AG08396 (cell line): ENCODE measurements around the gene NOPCHAP1.
"Not testable (repeated sequence)": the region's sequence is repeated elsewhere in the genome, so short reads cannot be mapped to it uniquely, and the experiment has no call there.

ENCODE experiments used
- DNase-seq: peaks from one replicate; pipeline ENCODE4 v3.0.0; 2012; ENCODE audit warnings: low spot score, mixed read lengths

NOPCHAP1 gene, protein sequence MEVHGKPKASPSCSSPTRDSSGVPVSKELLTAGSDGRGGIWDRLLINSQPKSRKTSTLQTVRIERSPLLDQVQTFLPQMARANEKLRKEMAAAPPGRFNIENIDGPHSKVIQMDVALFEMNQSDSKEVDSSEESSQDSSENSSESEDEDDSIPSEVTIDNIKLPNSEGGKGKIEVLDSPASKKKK

DNA sequence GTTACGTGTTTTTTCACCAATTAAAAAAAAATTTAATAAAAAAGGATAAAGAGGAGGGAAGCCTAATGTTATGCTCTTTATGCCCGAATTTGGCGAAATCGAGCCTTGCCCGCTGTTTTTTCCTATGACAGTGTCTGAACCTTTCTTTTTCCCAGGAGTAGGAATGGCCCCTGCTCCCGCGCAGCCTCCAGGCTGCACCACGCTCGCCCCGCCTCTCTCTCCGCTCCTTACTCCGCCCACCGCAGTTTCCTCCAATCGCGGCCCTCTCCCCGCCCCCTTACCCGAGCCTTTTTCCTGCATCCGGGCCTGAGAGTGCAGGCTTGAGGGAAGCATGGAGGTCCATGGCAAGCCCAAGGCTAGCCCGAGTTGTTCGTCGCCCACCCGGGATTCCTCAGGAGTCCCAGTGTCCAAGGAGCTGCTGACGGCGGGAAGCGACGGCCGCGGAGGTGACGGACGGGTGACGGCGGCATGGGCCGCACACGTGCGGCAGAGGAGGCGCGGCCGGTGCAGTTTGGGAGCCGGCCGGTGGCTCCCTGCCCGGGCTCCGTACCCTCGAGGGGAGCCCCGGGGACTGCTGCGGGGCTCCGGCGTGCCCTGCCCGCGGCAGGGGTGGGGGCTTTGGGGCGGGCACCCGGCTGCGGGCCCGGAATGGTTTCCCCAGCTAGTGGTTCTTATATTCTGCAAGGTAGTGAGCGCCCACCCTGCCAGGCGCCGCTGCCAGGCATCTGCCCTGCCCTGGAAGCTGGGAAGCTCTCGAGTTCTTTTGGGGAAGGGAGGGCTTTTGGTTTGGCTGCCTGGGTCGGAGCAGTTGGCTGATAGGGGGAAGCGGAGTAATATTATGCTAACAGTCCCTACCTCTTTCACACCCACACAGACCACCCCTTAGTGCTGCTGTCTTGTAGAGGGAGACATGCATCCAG is at the start of gene NOPCHAP1:
TSS of gene NOPCHAP1 (plus strand) at position 295 of the 920 bp plus-strand sequence. CDS start at position 332, 37 bp downstream.
- DNase-seq = peak; percentile 95

GRCh38 chr12:104938371-104938770 is 47.7 kb upstream of the NOPCHAP1 start:
- no peak for DNase-seq

DNA sequence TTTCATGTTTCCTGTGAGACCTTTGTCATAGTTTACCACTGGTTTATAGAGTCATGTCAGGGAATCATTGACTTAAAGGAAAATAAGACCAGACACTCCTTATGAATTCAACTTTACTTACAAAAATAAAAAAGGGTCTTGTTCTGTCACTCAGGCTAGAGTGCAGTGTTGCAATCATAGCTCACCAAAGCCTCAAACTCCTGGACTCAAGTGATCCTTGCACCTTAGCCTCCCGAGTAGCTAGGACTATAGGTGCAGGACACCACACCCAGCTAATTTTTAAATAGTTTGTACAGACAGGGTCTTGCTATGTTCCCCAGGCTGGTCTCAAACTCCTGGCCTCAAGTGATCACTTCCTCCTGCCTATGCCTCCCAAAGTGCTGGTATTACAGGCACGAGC is 47.0 kb upstream of the NOPCHAP1 start:
- DNase-seq = no peak

- DNase-seq = no peak
These were observed 44.7 kb upstream of the NOPCHAP1 start for GRCh38 chr12:104941454-104941853.

DNA sequence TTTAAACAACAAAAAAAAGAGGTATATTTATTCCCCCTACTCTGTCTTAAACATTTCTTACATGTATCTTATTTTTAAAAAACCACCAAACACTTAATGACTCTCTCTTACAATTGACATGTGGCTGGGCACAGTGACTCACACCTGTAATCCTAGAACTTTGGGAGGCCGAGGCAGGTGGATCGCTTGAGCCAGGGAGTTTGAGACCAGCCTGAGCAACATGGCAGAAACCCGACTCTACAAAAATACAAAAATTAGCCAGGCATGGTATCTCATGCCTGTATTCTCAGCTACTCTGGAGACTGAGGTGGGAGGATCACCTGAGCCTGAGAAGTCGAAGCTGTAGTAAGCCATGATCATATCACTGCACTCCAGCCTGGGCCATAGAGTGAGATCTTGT is 44.0 kb upstream of the NOPCHAP1 start:
- no peak for DNase-seq

DNA sequence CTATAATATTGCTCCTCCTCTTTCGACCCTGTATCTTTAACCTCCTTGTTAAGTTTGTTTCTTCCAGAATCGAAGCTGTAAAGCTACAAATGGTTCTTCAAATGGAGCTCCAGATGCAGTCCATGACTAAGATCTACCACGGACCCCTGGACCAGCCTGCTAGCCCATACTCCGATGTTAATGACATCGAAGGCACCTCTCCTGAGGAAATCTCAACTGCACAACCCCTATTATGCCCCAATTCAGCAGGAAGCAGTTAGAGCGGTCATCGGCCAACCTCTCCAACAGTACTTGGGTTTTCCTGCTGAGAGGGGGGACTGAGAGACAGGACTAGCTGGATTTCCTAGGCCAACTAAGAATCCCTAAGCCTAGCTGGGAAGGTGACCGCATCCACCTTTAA is 42.7 kb upstream of the NOPCHAP1 start:
- DNase-seq = not testable (repeated sequence)

- no peak for DNase-seq
These were observed 41.9 kb upstream of the NOPCHAP1 start for GRCh38 chr12:104944252-104944651.

DNA sequence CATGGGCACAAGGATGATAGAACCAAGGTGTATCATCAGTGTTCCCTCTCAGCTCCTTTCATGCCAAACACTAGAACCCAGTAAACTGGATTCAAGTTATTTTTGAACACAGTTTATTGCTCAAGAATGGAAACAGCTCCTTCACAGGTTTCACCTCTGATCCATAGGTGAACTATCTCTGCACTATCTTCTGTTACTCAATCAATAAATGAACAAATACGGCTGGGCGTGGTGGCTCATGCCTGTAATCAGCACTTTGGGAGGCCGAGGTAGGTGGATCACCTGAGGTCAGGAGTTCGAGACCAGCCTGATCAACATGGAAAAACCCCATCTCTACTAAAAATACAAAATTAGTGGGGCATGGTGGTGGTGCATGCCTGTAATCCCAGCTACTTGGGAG is 37.4 kb upstream of the NOPCHAP1 start:
- DNase-seq = not testable (repeated sequence)

DNA sequence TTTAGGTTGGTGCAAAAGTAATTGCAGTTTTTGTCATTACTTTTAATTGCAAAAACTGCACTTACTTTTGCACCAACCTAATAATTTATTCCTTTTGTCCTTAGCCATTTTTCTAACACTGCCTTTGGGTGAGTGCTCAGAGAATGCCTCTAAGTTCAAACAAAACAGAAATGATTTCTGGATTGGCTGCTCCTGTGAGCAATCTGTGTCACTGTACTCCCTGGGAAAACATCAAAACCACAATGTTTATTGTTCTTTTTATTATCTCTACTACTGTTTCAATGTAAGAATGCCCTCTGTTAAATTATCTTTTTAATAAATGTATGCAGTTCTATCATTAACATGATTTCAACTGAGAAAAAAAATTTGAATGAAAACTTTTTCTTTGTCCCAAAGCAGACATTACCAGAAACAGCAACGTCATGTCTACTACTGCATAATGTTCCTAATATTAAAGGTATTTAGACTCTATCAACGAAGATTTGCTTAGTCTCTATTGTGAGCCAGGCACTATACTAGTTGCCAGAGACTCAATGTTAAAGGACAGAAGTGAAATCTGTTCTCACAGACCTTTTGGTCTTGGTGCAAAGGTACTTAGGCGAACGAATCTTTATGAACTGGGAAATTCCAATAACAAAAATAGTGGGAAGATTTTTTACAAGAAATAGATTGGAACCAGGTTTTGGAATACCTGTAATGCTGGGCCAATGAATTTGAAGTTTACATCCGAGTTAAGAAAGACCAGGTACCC is 34.2 kb upstream of the NOPCHAP1 start:
- DNase-seq = peak; percentile 39

DNA sequence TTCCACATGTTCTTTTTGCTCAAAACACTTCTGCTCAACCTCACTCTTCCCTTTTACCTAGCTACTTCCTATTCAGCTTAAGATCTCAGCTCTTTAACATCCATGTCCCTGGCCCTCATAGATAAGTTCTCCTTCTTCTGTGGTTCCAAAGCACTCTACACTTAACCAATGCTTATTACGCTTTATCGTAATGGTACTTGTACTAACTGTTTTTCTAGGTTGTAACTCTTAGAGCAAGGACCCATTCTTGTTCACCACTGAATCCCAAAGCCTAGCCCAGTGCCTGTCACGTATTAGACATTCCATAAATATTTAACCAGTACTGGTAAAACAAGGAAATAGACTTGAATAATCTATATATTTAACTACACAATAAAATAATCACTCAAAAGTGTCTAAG is 33.3 kb upstream of the NOPCHAP1 start:
- no peak for DNase-seq

GRCh38 chr12:104953323-104953722 is 32.8 kb upstream of the NOPCHAP1 start:
- DNase-seq = no peak

- DNase-seq = no peak
These were observed 30.4 kb upstream of the NOPCHAP1 start for GRCh38 chr12:104955703-104956102.

DNA sequence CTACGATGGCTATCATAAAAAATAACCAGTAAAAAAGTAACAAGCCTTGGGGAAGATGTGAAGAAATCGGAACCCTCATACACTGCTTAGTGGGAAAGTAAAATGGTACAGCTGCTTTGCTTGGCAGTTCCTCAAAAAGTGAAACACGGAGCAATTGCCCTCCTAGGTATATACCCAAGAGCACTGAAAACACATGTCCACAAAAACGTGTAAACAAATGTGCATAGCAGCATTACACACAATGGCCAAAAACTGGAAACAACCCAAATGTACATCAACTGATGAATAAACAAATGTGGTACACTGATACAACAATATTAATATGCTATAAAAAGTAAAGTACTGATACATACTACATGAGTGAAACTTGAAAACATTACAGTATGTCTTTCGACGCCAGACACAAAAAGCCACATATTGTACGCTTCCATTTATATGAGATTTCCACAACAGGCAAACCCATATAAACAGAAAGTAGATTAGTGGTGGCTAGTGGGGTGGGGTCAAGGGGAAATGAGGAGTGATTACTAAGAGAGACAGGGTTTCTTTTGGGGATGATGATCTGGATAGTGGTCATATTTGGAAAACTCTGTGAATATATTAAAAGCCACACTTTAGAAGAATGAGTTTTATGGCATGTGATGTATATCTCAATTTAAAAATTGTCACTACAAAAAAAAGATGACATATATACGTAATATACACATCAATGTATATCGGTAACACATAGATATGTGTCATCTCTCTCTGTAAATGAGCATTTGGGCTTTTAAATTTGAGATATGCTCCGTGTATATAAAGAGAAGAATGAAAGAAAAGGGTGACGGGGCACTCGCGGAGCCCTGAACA is 29.0 kb upstream of the NOPCHAP1 start:
- DNase-seq = no peak

DNA sequence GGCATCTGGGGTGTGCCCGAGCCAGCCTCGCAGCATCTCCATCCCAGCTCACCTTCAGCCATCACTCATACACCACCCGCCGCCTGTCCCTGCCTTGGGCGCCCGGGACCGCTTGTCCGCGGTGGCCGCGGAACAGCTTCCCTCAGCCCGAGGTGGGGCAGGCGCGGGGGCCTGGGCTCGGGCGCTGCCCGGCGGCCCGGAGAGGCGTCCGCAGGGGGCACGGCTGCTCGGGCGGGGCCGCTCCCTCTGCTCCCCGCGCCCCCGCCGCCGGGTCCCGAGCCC is 28.5 kb upstream of the NOPCHAP1 start:
- no peak for DNase-seq

GRCh38 chr12:104958001-104958804 is 27.9 kb upstream of the NOPCHAP1 start, which contains the start of gene SLC41A2:
SLC41A2 (minus strand) TSS chr12:104958290; CDS start chr12:104928527, 29,763 bp downstream.
- DNase-seq = peak; percentile 94

DNA sequence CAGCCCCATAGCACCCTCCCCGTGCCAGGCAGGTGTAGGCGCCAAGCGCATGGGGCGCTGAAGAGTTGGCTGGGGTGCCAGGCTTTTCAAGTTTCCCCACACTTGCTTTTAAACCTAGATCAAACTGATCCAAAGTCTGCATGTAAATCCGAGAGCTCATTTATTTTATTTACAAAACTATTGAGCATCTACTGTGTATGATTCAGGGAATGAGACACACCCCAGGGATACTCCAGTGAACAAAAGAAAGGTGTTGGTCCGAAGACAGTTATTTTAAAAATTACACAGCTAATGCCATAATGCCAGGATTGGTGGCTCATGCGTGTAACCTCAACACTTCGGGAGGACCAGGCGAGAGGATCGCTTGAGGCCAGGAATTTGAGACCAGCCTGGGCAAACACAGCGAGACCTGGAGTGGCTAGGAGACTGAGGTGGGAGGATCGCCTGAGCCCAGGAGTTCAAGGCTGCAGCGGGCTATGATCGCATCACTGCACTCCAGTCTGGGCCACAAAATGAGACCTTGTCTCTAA is 27.2 kb upstream of the NOPCHAP1 start:
- no peak for DNase-seq

GRCh38 chr12:104959335-104959841 is 26.7 kb upstream of the NOPCHAP1 start:
- DNase-seq = peak; percentile 37

GRCh38 chr12:104960464-104960863 is 25.7 kb upstream of the NOPCHAP1 start:
- DNase-seq = no peak

DNA sequence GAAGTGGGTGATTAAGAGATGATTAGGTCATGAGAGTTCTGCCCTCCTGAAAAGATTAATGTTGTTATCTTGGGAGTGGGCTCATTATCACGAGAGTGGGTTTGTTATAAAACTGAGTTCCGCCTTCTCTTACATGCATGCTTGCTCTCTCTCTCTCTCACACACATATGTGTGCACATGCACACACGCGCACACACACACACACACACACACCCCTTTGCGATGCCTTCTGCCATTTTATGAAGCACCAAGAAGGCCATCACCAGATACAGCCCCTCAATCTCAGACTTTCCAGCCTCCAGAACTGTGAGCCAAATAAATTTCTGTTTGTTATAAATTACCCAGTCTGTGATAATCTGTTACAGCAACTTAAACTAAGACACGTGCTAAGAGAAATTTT is 22.4 kb upstream of the NOPCHAP1 start:
- DNase-seq = no peak

GRCh38 chr12:104964167-104964855 is 21.8 kb upstream of the NOPCHAP1 start:
- DNase-seq = no peak
